Panc1 (cell line): ENCODE data around the gene MLN. TPM values are rescaled to one million over a fixed set of nuclear protein-coding genes. Genes with fewer than 3 reads are reported as not detected.

Source experiments
- ATAC-seq: fragments of 200-7000 bp; cut with Tn5 transposase; 2 replicates; pipeline ENCODE4 v1.9.1; 2020; ENCODE audit warnings: mild to moderate bottlenecking, moderate library complexity
- BruUV-seq: library from RNA; stranded (reverse); fragments of 400-500 nt; replicated peaks from 2 replicates; lab custom pipeline; 2021; lab: Mats Ljungman, UMichigan
- CTCF ChIA-PET: fragments of 300-600 bp; sonication (Branson Sonifier 250); formaldehyde crosslinking; loops from one replicate; lab custom pipeline; 2022; ENCODE audit warnings: antibody characterized with exemption; lab: Charles Lee
- POLR2A ChIA-PET: fragments of 300-600 bp; sonication (Branson Sonifier 250); formaldehyde crosslinking; loops from one replicate; lab custom pipeline; 2022; ENCODE audit warnings: antibody characterized with exemption; lab: Charles Lee
- DNase-seq: peaks from one replicate; pipeline ENCODE4 v3.0.0-alpha.2; 2010; ENCODE audit warnings: low read depth, low spot score
- H3K27ac ChIP-seq: 2 replicates; pipeline ENCODE4 v1.5.1; 2011; ENCODE audit warnings: mild to moderate bottlenecking, low read length, inconsistent platforms
- H3K27me3 ChIP-seq: fragments of 200-500 bp; sonication (Bioruptor generic); 2 replicates; pipeline ENCODE4 v1.6.0; 2014; ENCODE audit warnings: low read length, inconsistent platforms; ENCODE audit not compliant: control insufficient read depth, insufficient read depth
- H3K36me3 ChIP-seq: fragments of 200-500 bp; sonication (Bioruptor generic); 2 replicates; pipeline ENCODE4 v1.5.1; 2014; ENCODE audit warnings: inconsistent platforms, mild to moderate bottlenecking, low read length, moderate library complexity; ENCODE audit not compliant: control insufficient read depth, insufficient read depth
- H3K4me1 ChIP-seq: 2 replicates; pipeline ENCODE4 v1.5.1; 2011; ENCODE audit warnings: inconsistent platforms, mild to moderate bottlenecking, low read length, moderate library complexity; ENCODE audit not compliant: control insufficient read depth, insufficient read depth
- H3K4me3 ChIP-seq, 2 experiments: 2 replicates each; pipeline ENCODE4 v1.5.1; 2011 to 2012; ENCODE audit warnings: low read depth in 2 of 2, low read length in 2 of 2, mild to moderate bottlenecking in 2 of 2, inconsistent platforms in 1 of 2, moderate library complexity in 1 of 2
- H3K9me3 ChIP-seq: fragments of 200-500 bp; sonication (Bioruptor generic); 2 replicates; pipeline ENCODE4 v1.5.1; 2014; ENCODE audit warnings: low read depth, mild to moderate bottlenecking, inconsistent platforms, low read length, moderate library complexity; ENCODE audit not compliant: control insufficient read depth, insufficient read depth
- CTCF ChIP-seq: fragments of 450-650 bp; IDR thresholded peaks from 2 replicates; pipeline ENCODE4 v1.5.1; 2017; ENCODE audit warnings: mild to moderate bottlenecking
- POLR2AphosphoS5 ChIP-seq: IDR thresholded peaks from 2 replicates; pipeline ENCODE4 v1.6.1; 2012; ENCODE audit warnings: mild to moderate bottlenecking, low read depth, low read length, moderate library complexity
- REST ChIP-seq, 2 experiments: IDR thresholded peaks; 2 replicates each; pipeline ENCODE4 v1.6.1; 2011 to 2012; ENCODE audit warnings: low read depth in 2 of 2, control low read depth in 1 of 2, low read length in 1 of 2, mild to moderate bottlenecking in 1 of 2, moderate library complexity in 1 of 2; ENCODE audit not compliant: insufficient read depth in 1 of 2
- SIN3A ChIP-seq: IDR thresholded peaks from 2 replicates; pipeline ENCODE4 v1.6.1; 2012; ENCODE audit warnings: low read depth, mild to moderate bottlenecking, low read length, moderate library complexity, borderline replicate concordance; ENCODE audit not compliant: insufficient read depth
- TCF7L2 ChIP-seq: IDR thresholded peaks from 2 replicates; pipeline ENCODE4 v1.6.1; 2011; ENCODE audit warnings: mild to moderate bottlenecking, low read depth, low read length, inconsistent platforms
- in situ Hi-C: cut with HindIII; loops from 2 replicates; pipeline ENCODE4 v1.10.0; 2016; ENCODE audit warnings: low sequenced_read_pairs, low pct_unique_long_range_greater_than_20kb
- intact Hi-C: fragments of 100-400 bp; cut with micrococcal nuclease; formaldehyde crosslinking; loops from one replicate; pipeline ENCODE4 v1.10.0; 2022; ENCODE audit not compliant: unreplicated experiment
- total RNA-seq: library from RNA; stranded (reverse); gene quantifications from one replicate; pipeline ENCODE4 v1.2.1, GENCODE V29; 2021; ENCODE audit not compliant: unreplicated experiment

MLN gene
- total RNA-seq, 1 experiment from 2014 or later = not detected

GRCh38 chr6:33828452-33828763, 24.6 kb upstream of the MLN start:
- no peaks in the 10 kb centered on the region for H3K36me3 ChIP-seq
- no peak for TF ChIP-seq TCF7L2
- TF ChIP-seq POLR2AphosphoS5 = no peak
- no peak for TF ChIP-seq REST (IDR thresholded peaks at IDR 0.05; ENCODE audit: insufficient read depth in 1 of 2, low read depth in 2 of 2, low read length in 1 of 2)
- DNase-seq = no peak
- intact Hi-C loops (no loop called here), in situ Hi-C loops (no loop called here)
- ChIA-PET CTCF (interaction anchor here (1.0 kb wide), 1 partner anchor 10 kb away, joined by 4 read pairs; no protein-coding TSS in a partner anchor), POLR2A (no interaction called here)
- no TSS peak for BruUV-seq
- peaks cover 29% of the 10 kb centered on the region for H3K4me1 ChIP-seq
- H3K27me3 ChIP-seq = no peaks in the 10 kb centered on the region
- no peaks in the 10 kb centered on the region for H3K9me3 ChIP-seq
- peak; percentile 71 for ATAC-seq
- H3K4me3 ChIP-seq = no peak overlapping the region
- H3K27ac ChIP-seq = peak overlapping the region; percentile 63

GRCh38 chr6:33827546-33828451, 24.0 kb upstream of the MLN start:
- no peaks in the 10 kb centered on the region for H3K27me3 ChIP-seq
- POLR2A ChIA-PET = no interaction called here
- H3K9me3 ChIP-seq = no peaks in the 10 kb centered on the region
- no peak for DNase-seq
- intact Hi-C loops = no loop called here
- CTCF ChIA-PET = interaction anchor here (1.0 kb wide), 1 partner anchor 11 kb away, joined by 4 read pairs; no protein-coding TSS in a partner anchor
- in situ Hi-C loops = no loop called here
- peak overlapping the region; percentile 63 for H3K27ac ChIP-seq
- H3K4me1 ChIP-seq = peaks cover 29% of the 10 kb centered on the region
- ATAC-seq = peak; percentile 58
- no peak overlapping the region for H3K4me3 ChIP-seq
- no TSS peak for BruUV-seq
- TF ChIP-seq SIN3A = no peak
- no peak for TF ChIP-seq CTCF
- TF ChIP-seq POLR2AphosphoS5 = no peak
- TF ChIP-seq TCF7L2 = no peak
- TF ChIP-seq REST (IDR thresholded peaks at IDR 0.05; ENCODE audit: insufficient read depth in 1 of 2, low read depth in 2 of 2, low read length in 1 of 2) = no peak
- H3K36me3 ChIP-seq = no peaks in the 10 kb centered on the region
